Endodermal cell (in vitro differentiated cells): Measurements from ENCODE around the gene ZFYVE21. TPM values are rescaled to one million over a fixed set of nuclear protein-coding genes. Genes with fewer than 3 reads are reported as not detected.

Experiments used
- DNase-seq: peaks from one replicate; pipeline ENCODE4 v3.0.0-alpha.2; 2017
- H3K27ac ChIP-seq: 2 replicates; pipeline ENCODE4 v1.5.1; 2013; ENCODE audit warnings: mild to moderate bottlenecking, low read depth, low read length, moderate library complexity
- H3K27me3 ChIP-seq: 2 replicates; pipeline ENCODE4 v1.6.1; 2013; ENCODE audit warnings: mild to moderate bottlenecking, low read length, moderate library complexity; ENCODE audit not compliant: insufficient read depth, control insufficient read depth, poor library complexity, severe bottlenecking
- H3K36me3 ChIP-seq: 2 replicates; pipeline ENCODE4 v1.7.0; 2013; ENCODE audit warnings: mild to moderate bottlenecking, low read length, moderate library complexity; ENCODE audit not compliant: control insufficient read depth, insufficient read depth
- H3K4me1 ChIP-seq: one replicate; pipeline ENCODE4 v1.7.0; 2013; ENCODE audit warnings: low read length; ENCODE audit not compliant: control insufficient read depth, insufficient read depth
- H3K4me3 ChIP-seq: 2 replicates; pipeline ENCODE4 v1.5.1; 2013; ENCODE audit warnings: mild to moderate bottlenecking, low read length, moderate library complexity
- H3K9ac ChIP-seq: 2 replicates; pipeline ENCODE4 v1.6.1; 2013; ENCODE audit warnings: mild to moderate bottlenecking, low read length, moderate library complexity; ENCODE audit not compliant: poor library complexity, severe bottlenecking; ENCODE audit errors: extremely low read depth
- H3K9me3 ChIP-seq: 2 replicates; pipeline ENCODE4 v1.6.1; 2013; ENCODE audit warnings: mild to moderate bottlenecking, low read length, moderate library complexity; ENCODE audit not compliant: control insufficient read depth
- H3K27ac Mint-ChIP-seq: 2 replicates; pipeline ENCODE4 v1.8.0; 2020; ENCODE audit warnings: mixed read lengths
- H3K27me3 Mint-ChIP-seq: 2 replicates; pipeline ENCODE4 v1.8.0; 2021; ENCODE audit warnings: mild to moderate bottlenecking, mixed read lengths; ENCODE audit not compliant: insufficient read depth
- H3K36me3 Mint-ChIP-seq: 2 replicates; pipeline ENCODE4 v1.8.0; 2020; ENCODE audit warnings: low read depth, mixed read lengths
- H3K4me1 Mint-ChIP-seq: 2 replicates; pipeline ENCODE4 v1.8.0; 2020; ENCODE audit warnings: mixed read lengths
- H3K4me3 Mint-ChIP-seq: 2 replicates; pipeline ENCODE4 v1.8.0; 2020; ENCODE audit warnings: mild to moderate bottlenecking, moderate library complexity, mixed read lengths
- H3K9me3 Mint-ChIP-seq: 2 replicates; pipeline ENCODE4 v1.8.0; 2020; ENCODE audit warnings: mild to moderate bottlenecking, mixed read lengths
- WGBS, 2 experiments: methylation state at CpG; one replicate each; pipeline versions ENCODE4 v1.1.5 to v1.1.7; 2013; ENCODE audit warnings: missing lambda C conversion rate in 2 of 2, mixed read lengths in 1 of 2; ENCODE audit not compliant: insufficient coverage in 1 of 2, insufficient read length in 1 of 2; 5-methylcytosine and 5-hydroxymethylcytosine counted together
- total RNA-seq, 2 donors: library from RNA; stranded (reverse); fragmentation: NEBNext Ultra II Directional in 1 of 2; extraction: Animal tissue kit (Norgen Biotek cat#: 25700) in 1 of 2; gene quantifications; 2 replicates in 1 of 2; 3 replicates in 1 of 2; pipeline ENCODE4 v1.2.1, GENCODE V29; 2021
- TF ChIP-seq, protein P1 (sequence below): fragments of 200-600 bp; sonication (generic); conservative IDR thresholded peaks from 2 replicates; pipeline ENCODE4 v1.5.0; 2021; ENCODE audit warnings: antibody characterized with exemption, mild to moderate bottlenecking

Gene ZFYVE21
- total RNA-seq, 2 donors from 2014 or later = 42.5 to 55.6 TPM

DNA sequence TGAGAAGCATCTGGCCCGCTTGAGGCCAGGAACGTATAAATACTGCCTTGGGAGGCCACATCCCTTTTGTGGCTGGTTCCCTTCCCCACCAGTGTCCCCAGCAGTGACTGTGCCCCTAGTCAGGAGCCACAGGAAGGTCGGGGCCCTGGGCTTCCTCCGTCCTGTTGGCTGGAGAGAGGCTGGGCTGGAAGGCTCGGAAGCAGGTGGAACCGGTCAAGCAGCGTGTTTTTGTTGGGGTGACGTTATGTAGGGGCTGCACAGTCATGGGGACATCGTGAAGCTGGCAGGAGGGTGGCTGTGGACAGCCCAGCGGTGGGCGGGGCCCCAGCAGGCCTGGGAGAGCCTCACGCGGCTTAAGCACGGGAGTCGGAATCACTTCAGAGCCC lies 10.5 kb upstream of the ZFYVE21 start:
- Histone ChIP-seq H3K9me3 (no peaks in the 10 kb centered on the region), H3K36me3 (peaks cover 63% of the 10 kb centered on the region), H3K27me3 (no peaks in the 10 kb centered on the region), H3K4me1 (no peaks in the 10 kb centered on the region), H3K27ac (peak overlapping the region; percentile 36), H3K9ac (no peak overlapping the region), H3K4me3 (no peak overlapping the region)
- TF ChIP-seq, protein P1, sequence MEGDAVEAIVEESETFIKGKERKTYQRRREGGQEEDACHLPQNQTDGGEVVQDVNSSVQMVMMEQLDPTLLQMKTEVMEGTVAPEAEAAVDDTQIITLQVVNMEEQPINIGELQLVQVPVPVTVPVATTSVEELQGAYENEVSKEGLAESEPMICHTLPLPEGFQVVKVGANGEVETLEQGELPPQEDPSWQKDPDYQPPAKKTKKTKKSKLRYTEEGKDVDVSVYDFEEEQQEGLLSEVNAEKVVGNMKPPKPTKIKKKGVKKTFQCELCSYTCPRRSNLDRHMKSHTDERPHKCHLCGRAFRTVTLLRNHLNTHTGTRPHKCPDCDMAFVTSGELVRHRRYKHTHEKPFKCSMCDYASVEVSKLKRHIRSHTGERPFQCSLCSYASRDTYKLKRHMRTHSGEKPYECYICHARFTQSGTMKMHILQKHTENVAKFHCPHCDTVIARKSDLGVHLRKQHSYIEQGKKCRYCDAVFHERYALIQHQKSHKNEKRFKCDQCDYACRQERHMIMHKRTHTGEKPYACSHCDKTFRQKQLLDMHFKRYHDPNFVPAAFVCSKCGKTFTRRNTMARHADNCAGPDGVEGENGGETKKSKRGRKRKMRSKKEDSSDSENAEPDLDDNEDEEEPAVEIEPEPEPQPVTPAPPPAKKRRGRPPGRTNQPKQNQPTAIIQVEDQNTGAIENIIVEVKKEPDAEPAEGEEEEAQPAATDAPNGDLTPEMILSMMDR = no peak
- Mint-ChIP-seq H3K9me3 (no peaks in the 10 kb centered on the region), H3K36me3 (peaks cover 42% of the 10 kb centered on the region), H3K4me3 (no peak overlapping the region), H3K27me3 (no peaks in the 10 kb centered on the region), H3K27ac (peak overlapping the region; percentile 58), H3K4me1 (peaks cover 2% of the 10 kb centered on the region)
- WGBS, 2 experiments = 96 to 99% methylated on average over 12 to 15 of the region's 15 CpGs
- no peak for DNase-seq

DNA sequence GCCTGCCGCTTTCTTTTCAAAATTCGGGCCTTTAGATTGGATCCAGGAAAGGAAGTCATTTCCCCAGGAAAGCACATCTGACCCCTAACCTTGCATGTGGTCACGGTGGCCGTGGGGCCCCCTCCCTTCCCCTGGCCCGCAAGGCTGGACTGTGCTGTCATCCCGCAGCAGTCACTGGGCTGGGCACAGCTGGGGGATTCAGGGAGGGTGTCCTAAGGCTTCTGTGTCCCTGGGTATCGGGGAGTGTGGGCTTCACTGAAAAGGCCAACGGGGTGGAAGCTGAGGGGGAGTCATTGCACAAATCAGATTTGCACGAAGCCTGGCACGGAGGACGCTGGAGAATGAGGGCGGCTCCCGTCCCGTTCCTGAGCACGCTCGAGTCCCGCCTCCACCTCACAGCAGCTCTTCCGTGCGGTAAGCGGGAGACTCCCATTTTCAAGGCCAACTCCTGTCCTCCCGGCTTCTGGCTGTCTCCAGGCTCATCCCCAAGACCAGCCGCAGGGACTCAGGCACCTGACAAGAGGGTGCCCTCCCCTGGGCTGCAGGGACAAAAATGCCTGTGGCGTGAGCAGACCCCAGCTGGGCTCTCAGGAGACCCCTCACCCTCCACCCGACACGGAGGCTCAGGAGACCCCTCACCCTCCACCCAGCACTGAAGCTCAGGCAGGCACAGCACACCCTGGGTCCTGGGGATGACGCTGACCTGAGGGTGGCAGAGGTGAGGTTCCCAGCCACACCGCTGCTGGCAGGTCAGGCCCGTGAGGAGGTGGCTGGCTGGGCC lies 9.9 kb upstream of the ZFYVE21 start:
- TF ChIP-seq, protein P1 = no peak
- no peak for DNase-seq
- Histone ChIP-seq H3K36me3 (peaks cover 66% of the 10 kb centered on the region), H3K27ac (peak overlapping the region; percentile 36), H3K4me1 (no peaks in the 10 kb centered on the region), H3K9ac (no peak overlapping the region), H3K9me3 (no peaks in the 10 kb centered on the region), H3K4me3 (no peak overlapping the region), H3K27me3 (no peaks in the 10 kb centered on the region)
- Mint-ChIP-seq H3K27ac (no peak overlapping the region), H3K36me3 (peaks cover 44% of the 10 kb centered on the region), H3K27me3 (no peaks in the 10 kb centered on the region), H3K9me3 (no peaks in the 10 kb centered on the region), H3K4me3 (no peak overlapping the region), H3K4me1 (peaks cover 2% of the 10 kb centered on the region)
- WGBS, 2 experiments = 91 to 96% methylated on average over 15 to 28 of the region's 28 CpGs

DNA sequence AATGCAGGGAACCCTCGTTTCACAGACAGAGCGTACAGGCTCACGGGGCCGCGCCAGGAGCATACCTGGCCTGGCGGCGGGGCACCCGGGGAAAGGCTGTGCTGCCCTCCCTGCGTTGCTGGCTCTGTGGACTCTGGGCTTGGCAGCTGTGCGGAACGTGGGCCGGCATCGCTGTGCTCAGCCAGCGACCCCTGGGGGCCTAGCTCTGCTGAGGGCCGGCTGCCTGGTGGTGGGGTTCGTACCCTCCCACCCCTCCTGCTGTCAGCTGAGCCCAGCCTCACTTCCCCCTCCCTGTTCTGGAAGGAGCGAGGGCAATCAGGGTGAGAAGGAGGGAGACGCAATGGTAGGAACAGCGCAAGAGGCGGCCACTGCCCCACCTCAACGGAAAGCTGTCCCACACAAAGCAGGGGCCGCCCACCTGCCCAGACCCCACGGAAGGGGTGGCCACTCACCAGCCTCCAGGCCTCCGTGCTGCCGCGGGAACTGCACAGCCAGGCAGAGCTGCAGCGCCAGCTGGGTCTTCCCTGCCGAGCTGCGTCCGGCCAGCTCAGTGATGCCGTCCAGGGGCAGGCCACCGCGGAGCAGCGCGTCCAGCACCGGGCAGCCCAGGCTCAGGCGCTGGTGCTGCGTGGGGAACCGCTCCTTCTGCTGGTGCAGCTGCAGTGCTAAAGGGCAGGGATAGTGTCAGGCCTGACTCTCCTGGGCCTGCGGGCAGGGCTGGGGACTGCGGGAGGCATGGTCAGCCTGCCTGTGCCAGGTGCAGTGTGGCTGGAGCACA lies 8.9 kb upstream of the ZFYVE21 start:
- H3K4me3 Mint-ChIP-seq = no peak overlapping the region
- no peaks in the 10 kb centered on the region for H3K27me3 Mint-ChIP-seq
- no peaks in the 10 kb centered on the region for H3K9me3 Mint-ChIP-seq
- Histone ChIP-seq H3K9me3 (no peaks in the 10 kb centered on the region), H3K9ac (no peak overlapping the region), H3K36me3 (peaks cover 65% of the 10 kb centered on the region), H3K4me3 (no peak overlapping the region), H3K27ac (peak overlapping the region; percentile 38), H3K27me3 (no peaks in the 10 kb centered on the region), H3K4me1 (no peaks in the 10 kb centered on the region)
- H3K36me3 Mint-ChIP-seq = peaks cover 52% of the 10 kb centered on the region
- TF ChIP-seq, protein P1 = no peak
- peaks cover 10% of the 10 kb centered on the region for H3K4me1 Mint-ChIP-seq
- no peak overlapping the region for H3K27ac Mint-ChIP-seq
- DNase-seq = no peak
- 93 to 98% methylated on average over 16 to 41 of the region's 41 CpGs for WGBS, 2 experiments
